ENCODE measurements around the gene ZNF587.
A peak's percentile ranks its signal among the peaks of the same experiment; 100 is the strongest.
"Not testable (repeated sequence)": the region's sequence is repeated elsewhere in the genome, so short reads cannot be mapped to it uniquely, and the experiment has no call there.

Gene ZNF587

GRCh38 chr19:57888107-57888559, 38.5 kb downstream of the ZNF587 start:
- H3K4me3 ChIP-seq (ENCODE audit: low read depth, low read length), result peak overlapping the region; percentile 65
- no peak for DNase-seq (ENCODE audit: low read depth)
- TF ChIP-seq, protein P1, sequence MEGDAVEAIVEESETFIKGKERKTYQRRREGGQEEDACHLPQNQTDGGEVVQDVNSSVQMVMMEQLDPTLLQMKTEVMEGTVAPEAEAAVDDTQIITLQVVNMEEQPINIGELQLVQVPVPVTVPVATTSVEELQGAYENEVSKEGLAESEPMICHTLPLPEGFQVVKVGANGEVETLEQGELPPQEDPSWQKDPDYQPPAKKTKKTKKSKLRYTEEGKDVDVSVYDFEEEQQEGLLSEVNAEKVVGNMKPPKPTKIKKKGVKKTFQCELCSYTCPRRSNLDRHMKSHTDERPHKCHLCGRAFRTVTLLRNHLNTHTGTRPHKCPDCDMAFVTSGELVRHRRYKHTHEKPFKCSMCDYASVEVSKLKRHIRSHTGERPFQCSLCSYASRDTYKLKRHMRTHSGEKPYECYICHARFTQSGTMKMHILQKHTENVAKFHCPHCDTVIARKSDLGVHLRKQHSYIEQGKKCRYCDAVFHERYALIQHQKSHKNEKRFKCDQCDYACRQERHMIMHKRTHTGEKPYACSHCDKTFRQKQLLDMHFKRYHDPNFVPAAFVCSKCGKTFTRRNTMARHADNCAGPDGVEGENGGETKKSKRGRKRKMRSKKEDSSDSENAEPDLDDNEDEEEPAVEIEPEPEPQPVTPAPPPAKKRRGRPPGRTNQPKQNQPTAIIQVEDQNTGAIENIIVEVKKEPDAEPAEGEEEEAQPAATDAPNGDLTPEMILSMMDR (IDR thresholded peaks at IDR 0.05; ENCODE audit: low read depth, low read length, missing control alignments), result no peak

DNA sequence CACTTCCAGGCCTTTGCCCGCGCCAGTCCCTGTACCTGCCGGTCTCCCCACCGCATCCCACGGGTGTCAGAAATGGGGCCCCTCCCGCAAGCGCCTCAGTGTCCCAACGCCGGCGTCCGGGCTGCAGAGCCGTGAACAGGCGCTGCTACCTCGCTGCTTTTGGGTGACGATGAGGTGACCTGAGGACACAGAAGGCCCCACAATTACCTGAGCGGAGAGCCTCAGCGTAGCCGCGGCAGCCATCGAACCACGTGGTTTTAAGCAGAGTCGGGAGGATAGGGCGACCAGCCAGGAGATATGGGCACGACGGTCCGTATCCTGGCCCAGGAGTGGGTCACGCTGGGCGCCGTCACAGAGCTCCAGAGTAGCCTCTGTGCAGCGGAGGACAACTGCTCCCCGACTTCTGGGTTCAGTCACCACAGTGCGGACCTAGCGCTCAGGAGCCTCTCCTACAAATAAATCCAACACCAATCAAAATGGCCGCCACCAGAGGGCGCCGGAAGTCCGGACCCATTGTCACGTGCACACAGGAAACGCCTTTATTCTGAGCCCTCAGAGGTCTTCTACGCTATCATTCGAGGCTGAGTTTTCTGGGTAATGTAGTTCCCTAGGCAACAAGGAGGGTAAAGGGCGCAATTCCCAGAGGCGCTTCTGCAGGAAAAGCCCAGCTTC, 39.0 kb downstream of the ZNF587 start, which contains the start of gene ZNF814:
Gene ZNF814 (minus strand): TSS at position 478 of the 672 bp plus-strand sequence. CDS start 235 bp downstream, at position 243.
- peak; percentile 49 for DNase-seq (ENCODE audit: low read depth)
- TF ChIP-seq, protein P1 (IDR thresholded peaks at IDR 0.05; ENCODE audit: low read depth, low read length, missing control alignments), result peak; percentile 9
- peak within 1 kb of the TSS; percentile 65 for H3K4me3 ChIP-seq (ENCODE audit: low read depth, low read length)

GRCh38 chr19:57890706-57891105, 41.0 kb downstream of the ZNF587 start:
- not testable (repeated sequence) for H3K4me3 ChIP-seq (ENCODE audit: low read depth, low read length); DNase-seq (ENCODE audit: low read depth)

DNA sequence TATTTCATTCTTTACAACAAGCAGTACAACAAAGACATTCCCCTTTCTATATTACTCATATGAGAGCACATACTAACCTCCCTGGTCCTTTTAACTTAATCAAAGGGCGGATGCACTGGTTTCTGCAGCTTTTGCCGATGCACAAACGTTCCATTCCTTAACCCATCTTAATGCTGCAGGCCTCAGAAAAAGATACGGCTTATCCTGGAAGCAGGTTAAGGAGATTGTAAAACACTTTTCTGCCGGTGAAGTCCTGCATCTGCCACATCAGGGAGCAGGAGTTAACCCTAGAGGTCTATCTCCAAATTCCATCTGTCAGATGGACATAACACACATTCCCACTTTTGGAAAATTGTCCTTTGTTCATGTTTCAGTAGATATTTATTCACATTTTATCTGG, 50.7 kb downstream of the ZNF587 start:
- no peak overlapping the region for H3K4me3 ChIP-seq (ENCODE audit: low read depth, low read length)
- TF ChIP-seq, protein P1 (IDR thresholded peaks at IDR 0.05; ENCODE audit: low read depth, low read length, missing control alignments), result no peak
- DNase-seq (ENCODE audit: low read depth), result no peak

DNA sequence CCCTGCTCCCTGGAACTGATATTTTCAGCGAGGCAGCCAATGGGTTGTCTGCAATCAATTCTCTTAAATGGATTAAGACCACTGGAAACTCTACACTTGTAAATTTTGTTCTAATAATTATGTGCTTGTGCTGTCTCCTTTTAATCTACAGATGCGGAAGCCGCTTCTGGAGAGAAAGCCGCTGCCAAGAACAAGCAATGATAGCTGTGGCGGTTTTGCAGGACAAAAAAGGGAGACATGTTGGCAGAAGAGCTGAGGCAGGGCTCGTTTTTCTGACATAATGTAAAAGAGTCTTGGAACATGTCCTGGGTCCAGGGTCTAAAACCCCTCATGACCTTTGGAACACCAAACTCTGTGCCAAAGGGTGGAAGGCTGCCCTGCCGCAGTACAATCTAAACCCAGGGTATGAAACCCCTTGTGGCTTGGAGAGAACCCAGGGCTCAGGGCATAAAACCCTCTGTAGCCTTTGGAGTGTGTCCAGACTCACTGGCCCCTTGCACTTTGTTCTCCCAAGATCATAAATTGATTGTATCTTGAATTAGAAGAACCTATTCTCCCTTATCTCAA, 54.0 kb downstream of the ZNF587 start:
- TF ChIP-seq, protein P1 (IDR thresholded peaks at IDR 0.05; ENCODE audit: low read depth, low read length, missing control alignments), result no peak
- H3K4me3 ChIP-seq (ENCODE audit: low read depth, low read length), result no peak overlapping the region
- DNase-seq (ENCODE audit: low read depth), result no peak

- DNase-seq (ENCODE audit: low read depth), result no peak
- TF ChIP-seq, protein P1 (IDR thresholded peaks at IDR 0.05; ENCODE audit: low read depth, low read length, missing control alignments), result no peak
- no peak overlapping the region for H3K4me3 ChIP-seq (ENCODE audit: low read depth, low read length)
These were observed 55.6 kb downstream of the ZNF587 start for GRCh38 chr19:57905258-57905657.

DNA sequence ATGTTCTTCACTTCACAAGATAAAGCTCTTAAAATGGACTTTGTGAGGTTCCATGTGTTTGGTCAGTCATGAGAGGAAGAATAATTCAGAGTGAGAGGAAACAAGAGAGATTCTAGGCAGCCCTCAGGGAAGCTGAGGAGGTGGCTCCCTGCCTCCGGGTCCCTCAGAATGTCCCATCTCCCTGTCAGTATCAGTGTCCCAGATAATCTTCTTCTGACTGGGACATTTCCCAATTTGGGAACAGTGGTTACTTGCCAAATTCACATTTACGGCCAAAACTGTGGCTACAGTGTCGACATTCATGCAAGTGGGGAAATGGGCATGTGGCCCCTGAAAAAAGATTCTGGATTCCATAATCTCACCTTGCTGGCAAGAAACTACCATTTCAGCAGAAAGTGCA, 57.7 kb downstream of the ZNF587 start:
- TF ChIP-seq, protein P1 (IDR thresholded peaks at IDR 0.05; ENCODE audit: low read depth, low read length, missing control alignments), result no peak
- no peak overlapping the region for H3K4me3 ChIP-seq (ENCODE audit: low read depth, low read length)

More for the DNA sequence above, 57.7 kb downstream of the ZNF587 start:
- no peak for DNase-seq (ENCODE audit: low read depth)
